Measurements from ENCODE around the gene PRKCZ.

Gene PRKCZ

GRCh38 chr1:2038229-2038628 is 12.0 kb upstream of the PRKCZ start:
- DNase-seq (ENCODE audit: low read depth, low spot score): no peak
- no peak overlapping the region for H3K4me3 ChIP-seq (ENCODE audit: low read depth, low read length)
- no peak for TF ChIP-seq CTCF (IDR thresholded peaks at IDR 0.05; ENCODE audit: low read depth, low read length)
- in situ Hi-C loops (cut with HindIII; ENCODE audit: low sequenced_read_pairs): no loop called here

GRCh38 chr1:2039251-2039650 is 11.0 kb upstream of the PRKCZ start:
- DNase-seq (ENCODE audit: low read depth, low spot score): no peak
- no peak for TF ChIP-seq CTCF (IDR thresholded peaks at IDR 0.05; ENCODE audit: low read depth, low read length)
- H3K4me3 ChIP-seq (ENCODE audit: low read depth, low read length): no peak overlapping the region
- in situ Hi-C loops (cut with HindIII; ENCODE audit: low sequenced_read_pairs): no loop called here

GRCh38 chr1:2041305-2041704 is 8.9 kb upstream of the PRKCZ start:
- TF ChIP-seq CTCF (IDR thresholded peaks at IDR 0.05; ENCODE audit: low read depth, low read length): no peak
- H3K4me3 ChIP-seq (ENCODE audit: low read depth, low read length): no peak overlapping the region
- DNase-seq (ENCODE audit: low read depth, low spot score): no peak
- in situ Hi-C loops (cut with HindIII; ENCODE audit: low sequenced_read_pairs): no loop called here

- in situ Hi-C loops (cut with HindIII; ENCODE audit: low sequenced_read_pairs): no loop called here
- no peak overlapping the region for H3K4me3 ChIP-seq (ENCODE audit: low read depth, low read length)
- no peak for TF ChIP-seq CTCF (IDR thresholded peaks at IDR 0.05; ENCODE audit: low read depth, low read length)
- no peak for DNase-seq (ENCODE audit: low read depth, low spot score)
Observed at GRCh38 chr1:2041887-2042286, 8.3 kb upstream of the PRKCZ start.

DNA sequence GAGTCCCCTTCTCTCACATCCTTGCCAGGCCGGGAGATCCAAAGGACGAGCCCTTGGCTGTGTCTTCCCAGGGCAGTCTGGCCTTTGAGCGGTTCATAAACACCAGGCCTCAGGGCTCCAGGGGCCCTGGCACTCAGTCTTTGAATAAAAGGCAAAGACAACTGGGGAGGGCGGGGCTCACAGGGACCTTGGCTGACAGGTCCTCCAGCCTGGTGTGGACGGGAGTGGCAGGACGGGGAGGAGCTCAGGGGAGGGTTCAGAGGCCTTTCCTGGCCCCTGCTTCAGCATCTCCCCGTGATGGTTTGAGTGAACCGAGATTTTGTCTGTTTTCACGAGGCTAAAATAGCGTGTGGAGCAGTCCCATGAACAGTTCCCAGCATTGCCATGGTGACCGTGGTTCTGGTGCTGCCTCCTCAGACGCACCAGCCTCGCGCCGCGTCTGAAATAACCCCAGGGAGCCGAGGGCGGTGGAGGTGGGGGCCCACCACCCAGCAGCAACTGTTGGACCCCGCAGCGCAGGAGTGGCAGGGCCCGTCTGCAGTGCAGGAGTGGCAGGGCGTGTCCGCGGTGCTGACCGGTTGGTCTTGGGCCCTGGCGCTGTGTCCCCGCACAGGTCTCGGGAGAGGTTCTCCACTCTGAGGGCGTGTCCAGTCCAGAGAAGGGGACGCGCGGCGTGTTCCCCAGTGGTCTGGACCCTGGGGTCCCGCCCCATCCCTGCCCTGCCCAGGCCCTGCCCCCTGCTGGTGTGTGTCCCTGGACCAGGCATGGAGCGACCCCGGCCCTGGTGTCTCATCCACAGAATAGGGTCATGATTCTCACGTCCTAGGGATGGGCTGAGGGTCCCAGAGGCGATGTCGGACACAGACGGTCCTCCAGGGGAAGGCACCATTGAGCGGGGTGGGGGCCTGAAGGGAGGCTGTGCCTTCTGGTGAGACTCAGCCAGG is 7.1 kb upstream of the PRKCZ start:
- DNase-seq (ENCODE audit: low read depth, low spot score): no peak
- peak; percentile 8 for TF ChIP-seq CTCF (IDR thresholded peaks at IDR 0.05; ENCODE audit: low read depth, low read length)
- no peak overlapping the region for H3K4me3 ChIP-seq (ENCODE audit: low read depth, low read length)
- in situ Hi-C loops (cut with HindIII; ENCODE audit: low sequenced_read_pairs): no loop called here

DNA sequence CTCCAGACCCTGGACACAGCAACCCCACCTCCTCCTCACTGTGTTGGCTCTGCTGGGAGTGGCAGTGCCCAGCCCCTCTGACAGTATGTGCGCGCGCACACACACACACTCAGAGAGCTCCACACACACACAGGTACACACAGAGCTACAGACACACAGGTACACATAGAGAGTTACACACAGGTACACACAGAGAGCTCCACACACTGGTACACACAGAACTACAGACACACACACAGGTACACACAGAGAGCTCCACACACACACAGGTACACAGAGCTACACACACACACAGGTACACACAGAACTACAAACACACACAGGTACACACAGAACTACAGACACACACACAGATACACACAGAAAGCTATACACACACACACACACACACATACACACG is 6.3 kb upstream of the PRKCZ start:
- in situ Hi-C loops (cut with HindIII; ENCODE audit: low sequenced_read_pairs): no loop called here
- DNase-seq (ENCODE audit: low read depth, low spot score): no peak
- no peak overlapping the region for H3K4me3 ChIP-seq (ENCODE audit: low read depth, low read length)
- no peak for TF ChIP-seq CTCF (IDR thresholded peaks at IDR 0.05; ENCODE audit: low read depth, low read length)

Data from astrocyte of the spinal cord (primary cell).